HepG2 (cell line): ENCODE measurements around the gene SLC29A3. TPM values are rescaled to one million over a fixed set of nuclear protein-coding genes. Genes with fewer than 3 reads are reported as not detected.

ENCODE experiments used
- DPF2 ChIP-seq: sonication (generic); formaldehyde crosslinking; IDR thresholded peaks from 2 replicates; pipeline ENCODE4 v1.4.0; 2020; ENCODE audit warnings: mild to moderate bottlenecking, low read depth, missing genetic modification reagents, borderline replicate concordance
- FOSL1 ChIP-seq: sonication (generic); formaldehyde crosslinking; IDR thresholded peaks from 2 replicates; pipeline ENCODE4 v1.9.0; 2021; ENCODE audit warnings: missing genetic modification reagents, borderline replicate concordance
- FOXA1 ChIP-seq, 2 experiments: fragments of 450-650 bp in 1 of 2; sonication (generic) in 1 of 2; formaldehyde crosslinking in 1 of 2; IDR thresholded peaks; 2 replicates each; pipeline versions ENCODE4 v1.4.0 to v1.6.1; 2016 to 2020; ENCODE audit warnings: missing genetic modification reagents in 1 of 2
- HMG20A ChIP-seq: IDR thresholded peaks from 2 replicates; pipeline ENCODE4 v1.6.1; 2016; ENCODE audit warnings: borderline replicate concordance
- HOMEZ ChIP-seq: IDR thresholded peaks from 2 replicates; pipeline ENCODE4 v1.6.1; 2016; ENCODE audit warnings: low read depth
- KAT8 ChIP-seq: IDR thresholded peaks from 2 replicates; pipeline ENCODE4 v1.6.1; 2016; ENCODE audit warnings: missing genetic modification reagents, missing compliant biosample characterization
- KLF15 ChIP-seq: sonication (generic); formaldehyde crosslinking; IDR thresholded peaks from 2 replicates; pipeline ENCODE4 v1.8.1; 2023; ENCODE audit warnings: borderline replicate concordance, mild to moderate bottlenecking, inconsistent platforms, missing genetic modification reagents, mixed read lengths
- LRRFIP1 ChIP-seq: sonication (generic); formaldehyde crosslinking; conservative IDR thresholded peaks from 2 replicates; pipeline ENCODE4 v1.4.0; 2020; ENCODE audit warnings: missing genetic modification reagents
- MAFF ChIP-seq: IDR thresholded peaks from 2 replicates; pipeline ENCODE4 v1.6.1; 2011; ENCODE audit warnings: low read depth, low read length, improper control_type of control experiment
- MXI1 ChIP-seq: IDR thresholded peaks from 3 replicates; pipeline ENCODE4 v1.6.1; 2012; ENCODE audit warnings: low read depth, low read length, inconsistent platforms, borderline replicate concordance
- NFYC ChIP-seq: IDR thresholded peaks from 2 replicates; pipeline ENCODE4 v1.6.1; 2016; ENCODE audit warnings: missing genetic modification reagents, missing compliant biosample characterization
- NKX3-1 ChIP-seq: sonication (generic); formaldehyde crosslinking; IDR thresholded peaks from 2 replicates; pipeline ENCODE4 v1.5.0; 2020; ENCODE audit warnings: missing genetic modification reagents
- NR2F6 ChIP-seq, 2 experiments: IDR thresholded peaks; 2 replicates each; pipeline ENCODE4 v1.6.1; 2016; ENCODE audit warnings: antibody characterized with exemption in 1 of 2, mild to moderate bottlenecking in 1 of 2
- RBFOX2 ChIP-seq: fragments of 200-400 bp; formaldehyde crosslinking; IDR thresholded peaks from 2 replicates; pipeline ENCODE4 v1.6.1; 2017; ENCODE audit warnings: low read depth, mild to moderate bottlenecking, low read length
- SMYD3 ChIP-seq: sonication (generic); formaldehyde crosslinking; IDR thresholded peaks from 2 replicates; pipeline ENCODE4 v1.8.1; 2023; ENCODE audit warnings: mild to moderate bottlenecking, missing genetic modification reagents
- SNAPC5 ChIP-seq: sonication (generic); formaldehyde crosslinking; IDR thresholded peaks from 2 replicates; pipeline ENCODE4 v1.8.1; 2023; ENCODE audit warnings: mild to moderate bottlenecking, missing genetic modification reagents, borderline replicate concordance
- SOX5 ChIP-seq: IDR thresholded peaks from 2 replicates; pipeline ENCODE4 v1.6.1; 2016; ENCODE audit warnings: borderline replicate concordance
- ZBTB34 ChIP-seq: sonication (generic); formaldehyde crosslinking; IDR thresholded peaks from 2 replicates; pipeline ENCODE4 v1.8.0; 2022; ENCODE audit warnings: mild to moderate bottlenecking, missing genetic modification reagents
- ZNF546 ChIP-seq: sonication (generic); formaldehyde crosslinking; conservative IDR thresholded peaks from 2 replicates; pipeline ENCODE4 v1.8.1; 2023; ENCODE audit warnings: mild to moderate bottlenecking, missing genetic modification reagents
- ZNF709 ChIP-seq: sonication (generic); formaldehyde crosslinking; IDR thresholded peaks from 2 replicates; pipeline ENCODE4 v1.5.0; 2020; ENCODE audit warnings: mild to moderate bottlenecking, missing genetic modification reagents
- ZNF775 ChIP-seq: sonication (generic); formaldehyde crosslinking; IDR thresholded peaks from 2 replicates; pipeline ENCODE4 v1.4.0; 2020; ENCODE audit warnings: missing genetic modification reagents, mild to moderate bottlenecking, moderate library complexity, borderline replicate concordance
- ZNF800 ChIP-seq: sonication (generic); formaldehyde crosslinking; IDR thresholded peaks from 2 replicates; pipeline ENCODE4 v1.4.0; 2020; ENCODE audit warnings: missing genetic modification reagents
- ZSCAN21 ChIP-seq: sonication (generic); formaldehyde crosslinking; IDR thresholded peaks from 2 replicates; pipeline ENCODE4 v1.8.0; 2022; ENCODE audit warnings: mild to moderate bottlenecking, missing genetic modification reagents, moderate library complexity, borderline replicate concordance
- polyA plus RNA-seq, 8 experiments: library from polyadenylated mRNA; depleted of rRNA in 3 of 8; stranded (reverse) in 7 of 8; unstranded in 1 of 8; fragments of >200 nt; fragmentation: Illumina TruSeq in 4 of 8; extraction: Trizol in 4 of 8; gene quantifications; 2 replicates each; pipeline versions ENCODE4 v1.2.1 to v1.2.3, GENCODE V29; 2011 to 2016; ENCODE audit warnings: low read depth in 4 of 8, missing spikeins in 1 of 8, mixed read lengths in 1 of 8; ENCODE audit not compliant: insufficient read depth in 1 of 8
- total RNA-seq, 5 experiments: library from RNA; depleted of rRNA; stranded (reverse); fragments of >200 nt; fragmentation: Illumina TruSeq; extraction: Trizol; gene quantifications; 2 replicates each; pipeline ENCODE4 v1.2.3, GENCODE V29; 2016; ENCODE audit warnings: low read depth in 1 of 5

SLC29A3 gene
- total and polyA plus RNA-seq, 2 of the 13 experiments (the other 11 are each of a cell fraction or from before 2014, with no cell fraction given), result 8.6 to 11.8 TPM

GRCh38 chr10:71334221-71334791, 15.2 kb downstream of the SLC29A3 start (continued):
- TF ChIP-seq FOSL1 (CRISPR knock-in tag) (no peak), NR2F6 (IDR thresholded peaks at IDR 0.05) (peak; percentile 54), NR2F6 (CRISPR knock-in tag; IDR thresholded peaks at IDR 0.05) (peak; percentile 34; the same call in 1 of the 2 replicates), SOX5 (CRISPR knock-in tag) (no peak), FOXA1 (IDR thresholded peaks at IDR 0.05) (no peak), FOXA1 (CRISPR knock-in tag; IDR thresholded peaks at IDR 0.05) (peak; percentile 71), SNAPC5 (CRISPR knock-in tag) (0 out of 2 replicates have a peak, but pooled peaks have one; percentile 31), ZNF709 (CRISPR knock-in tag) (no peak), LRRFIP1 (CRISPR knock-in tag) (no peak), ZNF546 (CRISPR knock-in tag) (no peak), KAT8 (peak; percentile 50; the same call in 1 of the 2 replicates), NFYC (CRISPR knock-in tag) (no peak), HOMEZ (CRISPR knock-in tag) (no peak), KLF15 (no peak), HMG20A (CRISPR knock-in tag) (no peak; the same call in 1 of the 2 replicates), MAFF (no peak), DPF2 (CRISPR knock-in tag) (peak; percentile 47), NKX3-1 (CRISPR knock-in tag) (0 out of 2 replicates have a peak, but pooled peaks have one; percentile 33), RBFOX2 (no peak), MXI1 (no peak), ZBTB34 (CRISPR knock-in tag) (peak; percentile 37; the same call in 1 of the 2 replicates), ZSCAN21 (CRISPR knock-in tag) (peak; percentile 61; the same call in 1 of the 2 replicates), SMYD3 (CRISPR knock-in tag) (peak; percentile 68; the same call in 1 of the 2 replicates), ZNF800 (CRISPR knock-in tag) (no peak; the same call in 1 of the 2 replicates), ZNF775 (CRISPR knock-in tag) (no peak)
